Stimulated activated naive CD4-positive, alpha-beta T cell (primary cell): ENCODE data around the gene CMTM5.
A peak's percentile ranks its signal among the peaks of the same experiment; 100 is the strongest.

Experiments
- DNase-seq, 6 experiments: peaks; one replicate each; lab custom pipeline; 2025; lab: John Stamatoyannopoulos, UW

CMTM5 gene, protein sequence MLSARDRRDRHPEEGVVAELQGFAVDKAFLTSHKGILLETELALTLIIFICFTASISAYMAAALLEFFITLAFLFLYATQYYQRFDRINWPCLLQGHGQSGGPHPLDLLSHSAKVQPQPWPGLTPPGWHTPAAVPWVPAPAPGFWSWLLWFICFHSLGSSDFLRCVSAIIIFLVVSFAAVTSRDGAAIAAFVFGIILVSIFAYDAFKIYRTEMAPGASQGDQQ

DNA sequence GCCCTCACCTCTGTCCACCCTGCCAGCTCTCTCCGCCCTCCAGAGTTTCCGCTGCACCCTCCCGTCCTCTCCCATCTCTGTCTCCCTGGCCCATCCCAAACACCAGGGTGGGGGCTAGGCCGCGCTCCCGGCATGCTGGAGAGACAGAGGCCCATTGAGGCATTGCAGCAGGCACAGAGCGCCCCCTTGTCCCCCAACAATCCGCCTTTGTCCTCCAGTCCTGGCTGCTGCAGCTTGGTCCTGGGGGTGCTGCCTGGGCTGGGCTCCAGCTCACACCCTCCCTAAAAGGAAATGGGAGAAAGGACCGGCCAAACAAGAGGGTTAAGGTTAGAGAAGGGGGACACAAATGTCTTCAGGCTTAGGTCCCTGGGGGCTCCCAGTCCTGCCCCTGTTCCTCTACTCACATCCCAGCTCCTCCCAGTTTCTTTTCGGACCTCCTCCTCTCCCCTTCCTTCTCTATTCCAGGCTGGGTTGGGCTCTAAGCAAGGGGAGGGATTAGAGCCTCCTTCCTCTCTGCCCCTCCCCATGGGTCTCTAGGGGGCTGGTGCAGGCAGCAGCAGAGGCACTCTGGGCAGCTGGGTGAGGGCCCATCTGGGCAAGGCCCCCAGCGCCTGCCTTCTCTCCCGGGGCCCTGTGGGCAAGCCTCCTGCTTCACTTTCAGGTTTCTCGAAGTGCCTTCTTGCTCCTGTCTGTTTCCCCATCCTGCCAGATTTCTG is at the start of gene CMTM5:
TSS of gene CMTM5 (plus strand) at position 565 of the 716 bp plus-strand sequence. CDS start 206 bp downstream, outside the sequence.
- no peak for DNase-seq

DNA sequence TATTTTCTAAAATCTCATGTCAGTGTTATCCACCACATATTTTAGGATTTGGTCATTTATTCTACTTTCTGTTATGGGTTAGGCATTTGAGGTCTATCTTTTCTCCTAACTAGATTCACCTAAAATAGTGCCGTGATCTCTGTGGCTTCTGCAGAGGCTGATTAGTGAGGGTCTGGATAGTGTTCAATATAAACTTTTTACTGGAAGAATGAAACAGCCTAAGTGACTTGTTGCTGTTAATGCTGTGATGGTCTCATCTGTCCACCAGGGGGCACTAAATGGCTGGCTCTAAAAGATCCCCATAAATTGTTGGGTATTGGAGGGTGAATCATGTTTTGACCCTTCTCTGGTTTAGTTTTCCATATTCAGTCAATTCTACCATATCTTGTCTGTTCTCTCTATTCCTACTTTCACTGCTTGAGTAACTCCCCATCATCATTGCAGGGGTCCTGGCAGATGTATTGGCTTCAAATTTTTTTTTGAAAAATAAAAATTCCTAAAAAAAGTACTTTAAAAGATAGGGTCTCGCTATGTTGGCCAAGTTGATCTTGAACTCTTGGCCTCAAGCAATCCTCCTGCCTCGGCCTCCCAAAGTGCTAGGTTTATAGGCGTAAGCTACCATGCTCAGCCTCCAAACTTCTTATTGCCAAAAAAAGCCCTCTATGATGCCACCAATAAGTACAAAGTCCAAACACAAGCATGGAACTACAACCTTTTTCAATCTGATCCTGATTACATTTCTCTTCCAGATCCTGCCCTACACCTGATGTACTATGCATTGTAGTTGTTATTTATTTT is 48.7 kb upstream of the CMTM5 start:
- peak; percentile 6 to 66 (median 54) for DNase-seq

- no peak for DNase-seq
Measured at GRCh38 chr14:23335623-23336022, 41.2 kb upstream of the CMTM5 start.

DNA sequence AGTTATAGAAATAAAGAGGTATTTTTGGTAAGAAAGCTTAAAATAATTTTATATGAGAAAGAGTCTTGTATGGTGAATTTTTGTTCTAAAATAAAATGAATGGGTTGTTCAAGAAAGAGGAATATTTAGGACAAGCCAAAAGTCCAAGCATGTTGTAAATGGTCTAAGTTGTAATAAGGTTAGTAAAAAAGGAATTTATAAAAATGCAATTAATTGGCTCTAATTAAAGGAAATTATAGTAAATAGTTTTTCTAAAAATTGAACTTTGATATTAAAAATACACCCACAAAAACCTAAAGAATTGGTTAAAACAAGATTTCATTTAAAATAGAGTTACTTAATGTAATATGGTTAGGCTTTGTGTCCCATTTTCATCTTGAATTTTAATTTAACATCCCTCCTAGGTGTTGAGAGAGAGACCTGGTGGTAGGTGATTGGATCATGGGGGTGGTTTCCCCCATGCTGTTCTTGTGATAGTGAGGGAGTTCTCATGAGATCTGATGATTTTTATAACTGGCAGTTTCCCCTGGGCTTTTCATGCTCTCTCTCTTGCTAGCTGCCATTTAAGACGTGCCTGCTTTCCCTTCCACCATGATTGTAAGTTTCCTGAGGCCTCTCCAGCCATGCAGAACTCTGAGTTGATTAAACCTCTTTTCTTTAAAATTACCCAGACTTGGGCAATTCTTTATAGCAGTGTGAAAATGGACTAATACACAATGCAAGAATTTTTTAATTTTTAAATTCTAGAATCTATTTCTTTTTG is 37.2 kb upstream of the CMTM5 start:
- no peak for DNase-seq

DNA sequence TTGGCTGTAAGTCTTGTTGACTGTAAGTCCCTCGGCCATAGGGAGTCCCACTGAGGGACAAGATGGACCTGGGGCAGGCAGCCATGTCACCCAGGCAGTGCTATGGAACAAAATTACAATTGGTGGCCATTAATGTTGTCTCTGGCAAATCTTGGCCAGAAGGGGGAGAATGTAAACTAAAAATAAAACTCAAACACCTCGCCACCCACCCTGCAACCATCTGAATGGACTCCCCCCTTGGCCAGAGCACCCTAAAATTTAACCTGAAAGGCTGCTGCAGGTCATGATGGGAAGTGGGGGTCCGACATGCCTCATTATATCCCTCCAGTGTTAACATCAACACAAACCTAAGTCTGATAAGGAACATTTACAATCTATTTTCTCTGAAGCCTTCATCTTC is 32.4 kb upstream of the CMTM5 start:
- DNase-seq: no peak

DNA sequence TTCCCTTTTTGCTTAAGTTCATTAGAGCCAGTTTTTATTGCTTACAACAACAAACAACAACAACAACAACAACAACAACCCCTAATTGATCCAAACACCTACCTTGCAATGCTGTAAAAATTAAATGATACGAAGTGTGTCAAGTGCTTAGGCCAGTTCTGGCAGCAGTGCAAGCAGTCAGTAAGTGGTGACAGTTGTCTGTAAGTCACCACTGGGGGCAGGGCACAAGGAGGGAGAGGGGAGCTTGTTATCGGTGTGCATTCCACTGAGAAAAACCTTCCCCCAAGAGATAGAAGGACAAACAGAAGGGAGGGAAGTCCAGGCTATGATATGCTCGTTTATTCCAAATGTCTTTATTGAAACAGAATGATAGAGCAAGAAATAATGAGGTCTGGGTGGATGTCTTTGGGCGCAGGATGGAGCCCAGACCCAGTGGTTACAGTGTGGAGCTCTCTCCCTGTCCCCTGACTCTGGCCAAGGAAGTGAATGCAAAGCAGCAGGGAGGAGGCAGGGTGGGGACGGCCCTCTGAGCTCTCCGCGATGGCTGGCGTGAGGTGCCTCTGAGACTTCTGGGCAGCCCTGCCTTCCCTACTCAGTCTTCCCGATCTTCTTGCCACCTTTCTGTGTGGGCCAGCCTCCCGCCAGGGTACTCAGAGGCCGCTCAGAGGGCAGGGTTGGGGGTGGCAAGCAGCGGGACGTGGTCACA is 30.7 kb upstream of the CMTM5 start:
- no peak for DNase-seq

GRCh38 chr14:23346693-23347405 is 30.0 kb upstream of the CMTM5 start:
- no peak for DNase-seq

- DNase-seq: no peak
Measured at GRCh38 chr14:23347406-23348296, 29.2 kb upstream of the CMTM5 start.

DNA sequence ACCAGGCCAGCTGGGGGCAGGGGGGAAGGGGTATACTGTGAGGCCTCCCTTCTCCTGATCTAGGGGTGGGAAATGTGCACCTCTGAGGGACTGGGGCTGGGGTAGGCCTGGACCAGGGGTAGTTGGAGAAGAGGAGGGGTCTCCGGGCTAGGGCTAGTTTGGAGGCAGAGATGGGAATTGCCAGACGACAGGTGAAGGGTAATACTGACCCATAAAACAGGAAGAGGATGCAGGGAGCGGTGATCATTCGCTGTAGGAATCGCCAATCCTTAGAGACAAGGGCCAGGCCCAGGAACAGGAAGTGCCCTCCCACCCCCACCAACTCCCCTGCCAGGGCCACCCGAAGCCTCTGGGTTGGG is 28.6 kb upstream of the CMTM5 start:
- no peak for DNase-seq

- DNase-seq: no peak
Measured at GRCh38 chr14:23349156-23349845, 27.5 kb upstream of the CMTM5 start.

- peak in 1 of 6 experiments; percentile 16 for DNase-seq
Measured at GRCh38 chr14:23351681-23352505, 25.0 kb upstream of the CMTM5 start.

DNA sequence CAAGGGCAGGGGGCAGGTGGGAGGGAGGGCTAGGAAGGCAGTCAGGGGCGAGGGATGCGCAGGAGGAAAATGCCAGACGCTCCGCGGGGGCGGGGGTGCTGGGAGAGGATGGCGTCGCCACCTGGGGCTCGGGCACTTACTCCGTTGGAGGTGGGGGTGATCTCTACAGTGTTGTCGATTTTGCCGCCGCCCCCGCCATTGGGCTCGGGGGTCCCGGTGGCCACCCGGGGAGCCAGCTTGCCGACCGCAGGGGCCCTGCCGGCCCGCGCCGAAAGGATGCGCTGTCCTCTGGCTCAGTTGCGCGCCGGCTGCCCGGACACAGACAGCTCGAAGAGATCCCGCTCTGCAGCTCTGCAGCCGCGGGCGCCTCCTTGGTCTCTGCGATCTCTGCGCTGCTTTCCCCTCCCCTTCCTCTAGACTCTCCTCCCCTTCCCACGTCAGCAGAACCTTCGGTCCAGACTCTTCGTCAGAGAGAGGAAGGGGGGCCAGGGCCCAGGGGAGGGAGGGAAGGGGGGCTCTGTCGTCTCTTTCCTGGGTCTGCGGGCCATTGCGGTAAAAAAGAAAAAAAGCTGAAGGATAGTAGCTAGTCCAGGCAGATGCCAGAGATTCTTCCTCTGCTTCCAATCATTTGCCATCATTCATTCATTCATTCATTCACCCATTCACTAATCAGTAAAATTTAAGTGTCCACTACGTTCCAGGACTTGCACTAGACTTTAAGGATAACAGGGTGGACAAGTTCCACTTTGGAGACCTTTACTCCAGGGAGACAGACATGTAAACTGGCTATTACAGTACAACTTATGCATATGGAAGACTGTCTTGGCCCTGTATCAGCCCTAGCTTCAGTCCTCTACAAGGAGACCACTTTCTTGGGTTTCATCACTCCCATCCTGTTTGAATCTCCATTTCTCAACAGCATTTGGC is 24.1 kb upstream of the CMTM5 start, which contains the start of gene SLC22A17:
TSS of gene SLC22A17 (minus strand) at position 382 of the 927 bp plus-strand sequence.
- peak; percentile 57 to 73 (median 64) for DNase-seq

- no peak for DNase-seq
Measured at GRCh38 chr14:23353433-23353780, 23.4 kb upstream of the CMTM5 start.

- no peak for DNase-seq
Measured at GRCh38 chr14:23354990-23355389, 21.9 kb upstream of the CMTM5 start.

- no peak for DNase-seq
Measured at GRCh38 chr14:23355871-23356435, 20.9 kb upstream of the CMTM5 start.

DNA sequence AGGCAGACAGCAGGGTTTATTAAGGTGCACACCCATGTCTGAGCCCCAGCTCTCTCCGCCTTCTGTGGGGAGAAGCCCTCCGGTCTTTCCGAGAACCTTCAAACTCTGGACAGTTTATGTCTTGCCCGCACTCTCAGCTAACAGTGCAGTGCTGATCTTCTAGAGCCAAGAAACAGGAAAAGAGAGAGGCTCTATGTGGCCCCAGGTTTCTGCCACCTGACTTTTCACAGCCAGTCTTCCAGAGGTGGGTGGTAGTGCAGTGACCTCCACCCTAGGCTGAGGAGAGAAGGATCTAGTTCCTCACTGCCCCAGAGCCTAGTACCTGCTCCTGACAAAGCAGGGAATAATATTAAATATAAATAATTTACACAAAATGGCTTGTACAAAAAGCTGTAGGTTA is 20.2 kb upstream of the CMTM5 start:
- DNase-seq: no peak

DNA sequence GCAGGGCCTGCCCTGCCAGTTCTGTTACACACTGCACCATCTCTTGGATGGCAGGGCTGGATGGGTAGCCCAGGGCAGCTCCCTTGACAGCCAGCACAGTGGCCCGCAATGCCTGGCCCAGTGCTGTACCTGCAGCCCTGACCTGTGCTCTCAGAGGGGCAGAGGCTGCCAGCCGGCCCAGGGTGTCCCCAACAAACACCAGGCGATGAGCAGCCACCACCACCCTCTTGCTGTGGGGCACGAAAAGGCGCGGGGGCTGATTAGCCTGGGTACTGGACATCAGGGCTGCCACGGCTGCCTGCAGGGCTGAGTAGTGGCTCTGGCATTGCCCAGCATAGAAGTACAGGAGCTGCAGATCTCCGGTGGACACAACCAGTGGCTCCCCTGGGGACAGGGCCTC is 19.6 kb upstream of the CMTM5 start:
- no peak for DNase-seq
